Vagina (tissue), 2 donors: Measurements from ENCODE around the gene ALS2.

ENCODE experiments used
- CTCF ChIP-seq, 3 experiments: fragments of 450-650 bp in 2 of 3; fragments of 200-600 bp in 1 of 3; sonication (generic) in 1 of 3; IDR thresholded peaks; one replicate each; pipeline ENCODE4 v1.5.1; 2017 to 2019; ENCODE audit warnings: antibody characterized with exemption in 3 of 3, mild to moderate bottlenecking in 2 of 3, moderate library complexity in 2 of 3
- POLR2A ChIP-seq, 2 donors: fragments of 450-650 bp; IDR thresholded peaks; one replicate each; pipeline ENCODE4 v1.6.1; 2017; ENCODE audit warnings: antibody characterized with exemption in 2 of 2, mild to moderate bottlenecking in 2 of 2, moderate library complexity in 2 of 2

- TF ChIP-seq POLR2A (IDR thresholded peaks at IDR 0.05) (no peak), CTCF (IDR thresholded peaks at IDR 0.05) (no peak)
Observed at GRCh38 chr2:201653221-201653620, 127.5 kb downstream of the ALS2 start.
